22Rv1 (cell line): Measurements from ENCODE around the gene ANKRD39.

Experiments used
- CTCF ChIP-seq: fragments of 450-650 bp; IDR thresholded peaks from 2 replicates; pipeline ENCODE4 v1.5.1; 2017; ENCODE audit warnings: mild to moderate bottlenecking
- ZFX ChIP-seq: fragments of 450-650 bp; IDR thresholded peaks from 2 replicates; pipeline ENCODE4 v1.6.1; 2017; ENCODE audit warnings: antibody characterized with exemption, borderline replicate concordance

DNA sequence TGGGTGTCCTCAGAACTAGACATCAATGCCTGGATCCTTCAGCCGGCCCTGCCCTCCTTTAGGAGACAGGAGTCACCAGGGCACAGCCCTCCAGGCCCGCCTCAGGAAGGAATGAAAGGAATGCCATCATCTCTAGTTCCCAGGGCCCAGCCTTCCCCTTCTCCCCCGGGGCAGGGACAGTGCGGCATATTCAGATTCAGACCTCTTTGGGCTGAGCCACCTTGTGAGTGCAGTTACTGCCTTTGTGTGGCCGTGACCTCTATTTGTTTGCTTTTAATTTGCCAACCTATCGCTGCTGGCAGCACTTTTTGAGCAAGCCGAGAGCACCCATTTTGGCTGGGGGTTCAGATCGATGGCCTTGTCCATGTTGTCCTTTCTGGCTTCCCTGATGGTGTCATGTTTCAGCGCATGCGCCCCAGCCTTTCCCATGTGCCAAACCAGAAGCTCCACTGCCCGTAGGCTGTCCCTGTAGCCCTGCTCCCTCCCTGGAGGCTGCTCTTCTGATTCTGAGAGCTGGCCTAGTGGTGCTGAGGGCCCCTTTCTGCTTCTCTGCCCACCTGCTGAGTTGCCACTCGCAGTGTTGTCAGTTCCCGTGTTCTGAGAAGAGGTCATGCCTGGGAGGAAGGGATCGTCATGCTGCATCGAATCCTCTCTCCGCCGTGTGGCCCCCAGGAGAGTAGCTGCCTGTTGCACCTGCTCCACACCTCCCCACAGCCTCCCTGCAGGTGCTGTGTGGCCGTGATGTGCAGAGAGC, 24.9 kb downstream of the ANKRD39 start:
- TF ChIP-seq CTCF = no peak
- TF ChIP-seq ZFX = no peak
